Measurements from ENCODE around the gene KANK2. TPM values are rescaled to one million over a fixed set of nuclear protein-coding genes. Genes with fewer than 3 reads are reported as not detected.

Gene KANK2
- total and polyA plus RNA-seq, 2 of the 13 experiments (the other 11 are each of a cell fraction or from before 2014, with no cell fraction given), result 5.7 to 12.9 TPM

- no peak for TF ChIP-seq ZFP82 (CRISPR knock-in tag; IDR thresholded peaks at IDR 0.05; ENCODE audit: borderline replicate concordance)
- peak; percentile 71; the same call in 1 of the 2 replicates for TF ChIP-seq SRY (CRISPR knock-in tag; IDR thresholded peaks at IDR 0.05)
- no peak for TF ChIP-seq ZMYM4 (CRISPR knock-in tag; IDR thresholded peaks at IDR 0.05)
- TF ChIP-seq U2AF1 (optimal IDR thresholded peaks at IDR 0.05; ENCODE audit: low read depth, low read length), result peak; percentile 35
- TF ChIP-seq ZNF746 (CRISPR knock-in tag; IDR thresholded peaks at IDR 0.05), result peak; percentile 88; the same call in 1 of the 2 replicates
- TF ChIP-seq ZBTB7A (CRISPR knock-in tag; IDR thresholded peaks at IDR 0.05), result peak; percentile 91
- peak; percentile 88 for TF ChIP-seq MED8 (CRISPR knock-in tag; IDR thresholded peaks at IDR 0.05; ENCODE audit: insufficient replicate concordance)
- no peak for TF ChIP-seq CREBL2 (CRISPR knock-in tag; IDR thresholded peaks at IDR 0.05; ENCODE audit: borderline replicate concordance)
- no peak for TF ChIP-seq MBNL3 (CRISPR knock-in tag; conservative IDR thresholded peaks at IDR 0.05)
- TF ChIP-seq HDAC1 (CRISPR knock-in tag; IDR thresholded peaks at IDR 0.05), result peak; percentile 84
- TF ChIP-seq ZNF780A (CRISPR knock-in tag; IDR thresholded peaks at IDR 0.05), result 0 out of 2 replicates have a peak, but pooled peaks have one; percentile 75
- TF ChIP-seq, protein P1, sequence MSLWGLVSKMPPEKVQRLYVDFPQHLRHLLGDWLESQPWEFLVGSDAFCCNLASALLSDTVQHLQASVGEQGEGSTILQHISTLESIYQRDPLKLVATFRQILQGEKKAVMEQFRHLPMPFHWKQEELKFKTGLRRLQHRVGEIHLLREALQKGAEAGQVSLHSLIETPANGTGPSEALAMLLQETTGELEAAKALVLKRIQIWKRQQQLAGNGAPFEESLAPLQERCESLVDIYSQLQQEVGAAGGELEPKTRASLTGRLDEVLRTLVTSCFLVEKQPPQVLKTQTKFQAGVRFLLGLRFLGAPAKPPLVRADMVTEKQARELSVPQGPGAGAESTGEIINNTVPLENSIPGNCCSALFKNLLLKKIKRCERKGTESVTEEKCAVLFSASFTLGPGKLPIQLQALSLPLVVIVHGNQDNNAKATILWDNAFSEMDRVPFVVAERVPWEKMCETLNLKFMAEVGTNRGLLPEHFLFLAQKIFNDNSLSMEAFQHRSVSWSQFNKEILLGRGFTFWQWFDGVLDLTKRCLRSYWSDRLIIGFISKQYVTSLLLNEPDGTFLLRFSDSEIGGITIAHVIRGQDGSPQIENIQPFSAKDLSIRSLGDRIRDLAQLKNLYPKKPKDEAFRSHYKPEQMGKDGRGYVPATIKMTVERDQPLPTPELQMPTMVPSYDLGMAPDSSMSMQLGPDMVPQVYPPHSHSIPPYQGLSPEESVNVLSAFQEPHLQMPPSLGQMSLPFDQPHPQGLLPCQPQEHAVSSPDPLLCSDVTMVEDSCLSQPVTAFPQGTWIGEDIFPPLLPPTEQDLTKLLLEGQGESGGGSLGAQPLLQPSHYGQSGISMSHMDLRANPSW (CRISPR knock-in tag; IDR thresholded peaks at IDR 0.05; ENCODE audit: borderline replicate concordance), result peak; percentile 65; the same call in 1 of the 2 replicates
- TF ChIP-seq, protein P2, sequence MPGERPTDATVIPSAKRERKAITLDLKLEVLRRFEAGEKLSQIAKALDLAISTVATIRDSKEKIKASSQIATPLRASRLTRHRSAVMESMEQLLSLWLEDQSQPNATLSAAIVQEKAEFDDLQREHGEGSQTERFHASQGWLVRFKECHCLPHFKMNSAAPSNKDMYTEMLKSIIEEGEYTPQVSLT (CRISPR knock-in tag; IDR thresholded peaks at IDR 0.05; ENCODE audit: borderline replicate concordance, low read depth), result no peak
- no peak; the same call in 1 of the 2 replicates for TF ChIP-seq SMAD9 (CRISPR knock-in tag; IDR thresholded peaks at IDR 0.05)
- peak; percentile 85; the same call in 1 of the 2 replicates for TF ChIP-seq ZNF747 (CRISPR knock-in tag; IDR thresholded peaks at IDR 0.05; ENCODE audit: borderline replicate concordance)
- peak; percentile 39; the same call in 1 of the 2 replicates for TF ChIP-seq NFKB2 (CRISPR knock-in tag; IDR thresholded peaks at IDR 0.05; ENCODE audit: borderline replicate concordance)
- TF ChIP-seq SNAPC2 (CRISPR knock-in tag; IDR thresholded peaks at IDR 0.05), result peak; percentile 78; the same call in 1 of the 2 replicates
- no peak for TF ChIP-seq ZNF576 (CRISPR knock-in tag; IDR thresholded peaks at IDR 0.05)
- TF ChIP-seq EHMT2 (IDR thresholded peaks at IDR 0.05; ENCODE audit: borderline replicate concordance, low read depth, low read length), result no peak
- TF ChIP-seq ZNF724P (CRISPR knock-in tag; IDR thresholded peaks at IDR 0.05; ENCODE audit: borderline replicate concordance), result peak; percentile 30
- TF ChIP-seq, protein P3, sequence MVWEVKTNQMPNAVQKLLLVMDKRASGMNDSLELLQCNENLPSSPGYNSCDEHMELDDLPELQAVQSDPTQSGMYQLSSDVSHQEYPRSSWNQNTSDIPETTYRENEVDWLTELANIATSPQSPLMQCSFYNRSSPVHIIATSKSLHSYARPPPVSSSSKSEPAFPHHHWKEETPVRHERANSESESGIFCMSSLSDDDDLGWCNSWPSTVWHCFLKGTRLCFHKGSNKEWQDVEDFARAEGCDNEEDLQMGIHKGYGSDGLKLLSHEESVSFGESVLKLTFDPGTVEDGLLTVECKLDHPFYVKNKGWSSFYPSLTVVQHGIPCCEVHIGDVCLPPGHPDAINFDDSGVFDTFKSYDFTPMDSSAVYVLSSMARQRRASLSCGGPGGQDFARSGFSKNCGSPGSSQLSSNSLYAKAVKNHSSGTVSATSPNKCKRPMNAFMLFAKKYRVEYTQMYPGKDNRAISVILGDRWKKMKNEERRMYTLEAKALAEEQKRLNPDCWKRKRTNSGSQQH (CRISPR knock-in tag; IDR thresholded peaks at IDR 0.05; ENCODE audit: low read depth), result no peak
- TF ChIP-seq ATAD3A (CRISPR knock-in tag; IDR thresholded peaks at IDR 0.05), result no peak
Observed at GRCh38 chr19:11236324-11237301, 39.3 kb upstream of the KANK2 start (continued).

Measured in HepG2 (cell line).